ENCODE data around the gene UQCRH. TPM values are rescaled to one million over a fixed set of nuclear protein-coding genes. Genes with fewer than 3 reads are reported as not detected.

The UQCRH gene
- total and polyA plus RNA-seq, 2 of the 8 experiments (the other 6 are each of a cell fraction or from before 2014, with no cell fraction given) = 626 to 1,112 TPM

GRCh38 chr1:46344481-46344880 lies 41.0 kb downstream of the UQCRH start:
- peaks cover 9% of the 10 kb centered on the region for H3K23me2 ChIP-seq (ENCODE audit: low read depth, low read length)
- 90% methylated on average over 3 of the region's 3 CpGs; no CpG with 5 or more reads in 1 of the 2 experiments for WGBS, 2 experiments (ENCODE audit: extremely low coverage in 1 of 2, insufficient coverage in 1 of 2, insufficient read length in 1 of 2, insufficient replicate concordance in 2 of 2, low coverage in 1 of 2, low lambda C conversion rate in 2 of 2, missing lambda C conversion rate in 1 of 2)
- POLR2A ChIA-PET (ENCODE audit: partially characterized antibody) = interaction anchor here (0.8 to 1.9 kb wide), 4 partner anchors 18 to 42 kb away, joined by 3 to 5 read pairs (median 4); no protein-coding TSS in a partner anchor
- H2AFZ ChIP-seq (ENCODE audit: low read length) = no peak overlapping the region
- no peak overlapping the region for H3K4me2 ChIP-seq (ENCODE audit: insufficient read depth in 1 of 2, low read depth in 2 of 2, low read length in 2 of 2)
- H3K23ac ChIP-seq (ENCODE audit: insufficient read length) = no peak overlapping the region
- H3K4me3 ChIP-seq (ENCODE audit: extremely low read depth in 1 of 4, insufficient read depth in 2 of 4, low read depth in 3 of 4, low read length in 4 of 4) = no peak overlapping the region
- no peaks in the 10 kb centered on the region for H3K27me3 ChIP-seq (replicated peaks in 1 of 4; ENCODE audit: control insufficient read depth in 3 of 4, extremely low read depth in 1 of 4, insufficient read depth in 3 of 4, low read length in 3 of 4)
- H4K91ac ChIP-seq (replicated peaks; ENCODE audit: insufficient read length, low read length) = no peak overlapping the region
- H4K8ac ChIP-seq (ENCODE audit: extremely low read depth, insufficient read depth, low read length) = no peak overlapping the region
- no peak overlapping the region for H2BK120ac ChIP-seq (replicated peaks; ENCODE audit: low read depth, low read length)
- FAIRE-seq (no peak), DNase-seq (ENCODE audit: low read depth in 1 of 2, low spot score in 2 of 2) (no peak)
- no peak overlapping the region for H2BK5ac ChIP-seq (ENCODE audit: low read depth, low read length)
- no peaks in the 10 kb centered on the region for H3K9me3 ChIP-seq (ENCODE audit: insufficient read depth in 2 of 2, low read depth in 1 of 2, low read length in 1 of 2)
- no peak overlapping the region for H3K56ac ChIP-seq (replicated peaks; ENCODE audit: insufficient read length, low read depth, low read length)
- no peak overlapping the region for H3K4ac ChIP-seq (replicated peaks; ENCODE audit: insufficient read length, low read depth, low read length)
- H3K9ac ChIP-seq (replicated peaks in 1 of 4; ENCODE audit: extremely low read depth in 1 of 4, low read depth in 3 of 4, low read length in 3 of 4) = no peak overlapping the region
- CTCF ChIA-PET (ENCODE audit: partially characterized antibody) = interaction anchor here (0.7 to 1.5 kb wide), 5 partner anchors 10 to 73 kb away, joined by 3 to 4 read pairs (median 3); partner anchors contain the start of genes LRRC41 and UQCRH
- no peak overlapping the region for H2BK12ac ChIP-seq (ENCODE audit: low read depth, low read length)
- peaks cover 3% of the 10 kb centered on the region; the same call in 1 of the 2 replicates for H3K79me1 ChIP-seq (ENCODE audit: low read depth, low read length)
- no peak overlapping the region for H3K14ac ChIP-seq (ENCODE audit: insufficient read length)
- no peaks in the 10 kb centered on the region; a peak in 1 of 4 replicates for H3K79me2 ChIP-seq (ENCODE audit: control insufficient read depth in 1 of 2, insufficient read depth in 2 of 2, low read length in 2 of 2)
- H3K18ac ChIP-seq (ENCODE audit: extremely low read depth, low read length) = no peak overlapping the region
- no peak overlapping the region for H2AK5ac ChIP-seq (ENCODE audit: low read depth, low read length)
- no peak overlapping the region for H4K5ac ChIP-seq (ENCODE audit: insufficient read length, low read depth, low read length)
- H2BK20ac ChIP-seq (ENCODE audit: low read length) = no peak overlapping the region
- peaks cover 0 to 5% of the 10 kb centered on the region in 2 experiments for H4K20me1 ChIP-seq (replicated peaks in 1 of 2; ENCODE audit: control insufficient read depth in 1 of 2, insufficient read depth in 2 of 2, low read length in 2 of 2)
- peaks cover 0 to 7% (median 4%) of the 10 kb centered on the region in 4 experiments; a peak in 4 of 7 replicates for H3K4me1 ChIP-seq (replicated peaks in 1 of 4; ENCODE audit: control insufficient read depth in 3 of 4, insufficient read depth in 4 of 4, low read length in 3 of 4)
- no peak overlapping the region for H2BK15ac ChIP-seq (ENCODE audit: low read length)
- H3K27ac ChIP-seq (ENCODE audit: low read depth, low read length) = no peak overlapping the region
- peaks cover 3 to 31% (median 18%) of the 10 kb centered on the region in 4 experiments; a peak in 7 of 8 replicates for H3K36me3 ChIP-seq (ENCODE audit: control insufficient read depth in 2 of 4, insufficient read depth in 4 of 4, low read length in 3 of 4)
- TF ChIP-seq YY1 (IDR thresholded peaks at IDR 0.05; ENCODE audit: low read depth, low read length) = no peak
- TF ChIP-seq BACH1 (IDR thresholded peaks at IDR 0.05; ENCODE audit: low read length) = no peak
- no peak for TF ChIP-seq RNF2 (IDR thresholded peaks at IDR 0.05; ENCODE audit: borderline replicate concordance, low read depth, low read length, missing control alignments, poor library complexity, severe bottlenecking)
- no peak for TF ChIP-seq SAP30 (IDR thresholded peaks at IDR 0.05; ENCODE audit: insufficient read depth, insufficient replicate concordance, low read length)
- no peak for TF ChIP-seq CHD2 (IDR thresholded peaks at IDR 0.05; ENCODE audit: low read length)
- no peak for TF ChIP-seq GTF2F1 (IDR thresholded peaks at IDR 0.05; ENCODE audit: borderline replicate concordance, low read depth, low read length)
- TF ChIP-seq CBX8 (IDR thresholded peaks at IDR 0.05; ENCODE audit: borderline replicate concordance, low read depth, low read length) = no peak
- TF ChIP-seq EZH2 (IDR thresholded peaks at IDR 0.05; ENCODE audit: low read depth, low read length, severe bottlenecking) = no peak
- TF ChIP-seq NANOG (IDR thresholded peaks at IDR 0.05; ENCODE audit: insufficient read depth, low read depth, low read length, poor library complexity, severe bottlenecking) = no peak
- TF ChIP-seq EGR1 (IDR thresholded peaks at IDR 0.05; ENCODE audit: borderline replicate concordance, low read depth, low read length) = no peak
- no peak for TF ChIP-seq SIRT6 (IDR thresholded peaks at IDR 0.05; ENCODE audit: low read length)
- no peak for TF ChIP-seq EP300 (IDR thresholded peaks at IDR 0.05; ENCODE audit: borderline replicate concordance in 1 of 2, low read depth in 2 of 2, low read length in 2 of 2)
